ENCODE data around the gene RBM33.

GRCh38 chr7:155693826-155694225 is 49.4 kb downstream of the RBM33 start:
- no peak for TF ChIP-seq SUZ12 (IDR thresholded peaks at IDR 0.05; ENCODE audit: low read length)
- no peak for TF ChIP-seq CTCF (IDR thresholded peaks at IDR 0.05; ENCODE audit: control extremely low read depth in 1 of 3, insufficient read depth in 1 of 3, low read depth in 1 of 3, low read length in 3 of 3)
- no peak for TF ChIP-seq POLR2A (IDR thresholded peaks at IDR 0.05; ENCODE audit: control extremely low read depth in 1 of 2, low read depth in 2 of 2, low read length in 2 of 2)
- no peak for TF ChIP-seq RBBP5 (IDR thresholded peaks at IDR 0.05; ENCODE audit: borderline replicate concordance, low read depth, low read length)
- no peak for TF ChIP-seq EP300 (IDR thresholded peaks at IDR 0.05; ENCODE audit: borderline replicate concordance in 1 of 2, low read depth in 2 of 2, low read length in 2 of 2)
- TF ChIP-seq EZH2 (IDR thresholded peaks at IDR 0.05; ENCODE audit: low read depth, low read length, severe bottlenecking), result no peak
- TF ChIP-seq POLR2AphosphoS5 (IDR thresholded peaks at IDR 0.05; ENCODE audit: low read depth, low read length), result no peak
- no peak for TF ChIP-seq MAFK (IDR thresholded peaks at IDR 0.05; ENCODE audit: low read depth, low read length)
- TF ChIP-seq ATF3 (IDR thresholded peaks at IDR 0.05; ENCODE audit: insufficient read depth, low read depth, low read length), result no peak
- no peak for TF ChIP-seq YY1 (IDR thresholded peaks at IDR 0.05; ENCODE audit: low read depth, low read length)
- no peak for TF ChIP-seq MAX (IDR thresholded peaks at IDR 0.05)
- TF ChIP-seq SP1 (IDR thresholded peaks at IDR 0.05; ENCODE audit: low read depth, low read length), result no peak
- TF ChIP-seq E2F6 (IDR thresholded peaks at IDR 0.05), result no peak
